Epithelial cell of proximal tubule (primary cell): ENCODE data around the gene FAM120B. TPM values are rescaled to one million over a fixed set of nuclear protein-coding genes. Genes with fewer than 3 reads are reported as not detected.

Source experiments
- DNase-seq: peaks from one replicate; pipeline ENCODE4 v3.0.0-alpha.2; 2011; ENCODE audit warnings: low read depth
- H3K4me3 ChIP-seq: 2 replicates; pipeline ENCODE4 v1.5.1; 2011; ENCODE audit warnings: low read depth, mild to moderate bottlenecking, low read length
- total RNA-seq: library from RNA; depleted of rRNA; stranded (reverse); fragments of >200 nt; gene quantifications from 2 replicates; pipeline ENCODE4 v1.2.3, GENCODE V29; 2015
- TF ChIP-seq, protein P1 (sequence below): conservative IDR thresholded peaks from 2 replicates; pipeline ENCODE4 v1.5.1; 2012; ENCODE audit warnings: low read depth, mild to moderate bottlenecking, low read length

FAM120B gene
- total RNA-seq, 1 donor from 2014 or later: 5.0 TPM

GRCh38 chr6:170288091-170288631 lies 18.4 kb upstream of the FAM120B start:
- TF ChIP-seq, protein P1, sequence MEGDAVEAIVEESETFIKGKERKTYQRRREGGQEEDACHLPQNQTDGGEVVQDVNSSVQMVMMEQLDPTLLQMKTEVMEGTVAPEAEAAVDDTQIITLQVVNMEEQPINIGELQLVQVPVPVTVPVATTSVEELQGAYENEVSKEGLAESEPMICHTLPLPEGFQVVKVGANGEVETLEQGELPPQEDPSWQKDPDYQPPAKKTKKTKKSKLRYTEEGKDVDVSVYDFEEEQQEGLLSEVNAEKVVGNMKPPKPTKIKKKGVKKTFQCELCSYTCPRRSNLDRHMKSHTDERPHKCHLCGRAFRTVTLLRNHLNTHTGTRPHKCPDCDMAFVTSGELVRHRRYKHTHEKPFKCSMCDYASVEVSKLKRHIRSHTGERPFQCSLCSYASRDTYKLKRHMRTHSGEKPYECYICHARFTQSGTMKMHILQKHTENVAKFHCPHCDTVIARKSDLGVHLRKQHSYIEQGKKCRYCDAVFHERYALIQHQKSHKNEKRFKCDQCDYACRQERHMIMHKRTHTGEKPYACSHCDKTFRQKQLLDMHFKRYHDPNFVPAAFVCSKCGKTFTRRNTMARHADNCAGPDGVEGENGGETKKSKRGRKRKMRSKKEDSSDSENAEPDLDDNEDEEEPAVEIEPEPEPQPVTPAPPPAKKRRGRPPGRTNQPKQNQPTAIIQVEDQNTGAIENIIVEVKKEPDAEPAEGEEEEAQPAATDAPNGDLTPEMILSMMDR: no peak
- DNase-seq: no peak
- no peak overlapping the region for H3K4me3 ChIP-seq

- peak overlapping the region; percentile 62 for H3K4me3 ChIP-seq
- TF ChIP-seq, protein P1: no peak
Observed at GRCh38 chr6:170288852-170289179, 17.7 kb upstream of the FAM120B start.

GRCh38 chr6:170289180-170289931 lies 17.2 kb upstream of the FAM120B start:
- TF ChIP-seq, protein P1: no peak
- no peak for DNase-seq
- H3K4me3 ChIP-seq: peak overlapping the region; percentile 62

More at GRCh38 chr6:170288852-170289179, 17.7 kb upstream of the FAM120B start:
- DNase-seq: no peak

GRCh38 chr6:170289951-170290295 lies 16.6 kb upstream of the FAM120B start:
- DNase-seq: no peak
- TF ChIP-seq, protein P1: no peak
- peak overlapping the region; percentile 62 for H3K4me3 ChIP-seq

- H3K4me3 ChIP-seq: peak within 1 kb of the TSS; percentile 62
- DNase-seq: no peak
- TF ChIP-seq, protein P1: no peak
Observed at GRCh38 chr6:170290296-170291128, 16.0 kb upstream of the FAM120B start, which contains the start of gene DLL1. TSS of gene DLL1 (minus strand) at chr6:170291078. CDS start at chr6:170290139, 939 bp downstream.

GRCh38 chr6:170291271-170292110 lies 15.1 kb upstream of the FAM120B start:
- TF ChIP-seq, protein P1: no peak
- H3K4me3 ChIP-seq: peak overlapping the region; percentile 30
- no peak for DNase-seq
